Fibroblast of skin of right biceps (primary cell): ENCODE measurements around the gene CDH15.
A peak's percentile ranks its signal among the peaks of the same experiment; 100 is the strongest.
"Not testable (repeated sequence)": the region's sequence is repeated elsewhere in the genome, so short reads cannot be mapped to it uniquely, and the experiment has no call there.

Experiments used
- DNase-seq: peaks from one replicate; pipeline ENCODE4 v3.0.0-alpha.2; 2013

CDH15 gene

GRCh38 chr16:89188471-89189357 is 17.2 kb downstream of the CDH15 start:
- not testable (repeated sequence) for DNase-seq

GRCh38 chr16:89189358-89190025 is 17.9 kb downstream of the CDH15 start:
- DNase-seq = no peak

- DNase-seq = no peak
These were observed 18.8 kb downstream of the CDH15 start for GRCh38 chr16:89190150-89190958.

- DNase-seq = no peak
These were observed 19.7 kb downstream of the CDH15 start for GRCh38 chr16:89191033-89191900.

- DNase-seq = no peak
These were observed 20.3 kb downstream of the CDH15 start for GRCh38 chr16:89191901-89192185.

GRCh38 chr16:89192186-89192955 is 20.8 kb downstream of the CDH15 start:
- DNase-seq = peak; percentile 90

GRCh38 chr16:89192956-89193575 is 21.5 kb downstream of the CDH15 start:
- peak; percentile 87 for DNase-seq

- DNase-seq = no peak
These were observed 22.2 kb downstream of the CDH15 start for GRCh38 chr16:89193576-89194293.

- no peak for DNase-seq
These were observed 23.1 kb downstream of the CDH15 start for GRCh38 chr16:89194340-89195311.

- DNase-seq = no peak
These were observed 24.1 kb downstream of the CDH15 start for GRCh38 chr16:89195521-89196171.

GRCh38 chr16:89197033-89197632 is 25.6 kb downstream of the CDH15 start:
- no peak for DNase-seq

GRCh38 chr16:89197633-89198416 is 26.3 kb downstream of the CDH15 start:
- no peak for DNase-seq

GRCh38 chr16:89198417-89199240 is 27.1 kb downstream of the CDH15 start:
- no peak for DNase-seq

GRCh38 chr16:89199241-89200123 is 27.9 kb downstream of the CDH15 start:
- DNase-seq = no peak

- no peak for DNase-seq
These were observed 28.7 kb downstream of the CDH15 start, which contains the start of gene SLC22A31 for GRCh38 chr16:89200124-89200849. Gene SLC22A31 (minus strand): TSS chr16:89200537. CDS start chr16:89200501, 36 bp downstream.
